Fibroblast of the aortic adventitia (primary cell): ENCODE results near the gene EXOC2. TPM values are rescaled to one million over a fixed set of nuclear protein-coding genes. Genes with fewer than 3 reads are reported as not detected.
"Not testable (repeated sequence)": the region's sequence is repeated elsewhere in the genome, so short reads cannot be mapped to it uniquely, and the experiment has no call there.

Source experiments
- DNase-seq: peaks from one replicate; pipeline ENCODE4 v3.0.0-alpha.2; 2010; ENCODE audit warnings: low read depth
- H3K4me3 ChIP-seq: 2 replicates; pipeline ENCODE4 v1.5.1; 2011; ENCODE audit warnings: low read depth, mild to moderate bottlenecking, control low read depth, low read length, moderate library complexity
- CTCF ChIP-seq: IDR thresholded peaks from 2 replicates; pipeline ENCODE4 v1.5.1; 2011; ENCODE audit warnings: mild to moderate bottlenecking, low read length, control low read depth, inconsistent platforms; ENCODE audit not compliant: insufficient read depth
- total RNA-seq: library from RNA; depleted of rRNA; stranded (reverse); fragments of >200 nt; gene quantifications from 2 replicates; pipeline ENCODE4 v1.2.3, GENCODE V29; 2012; ENCODE audit warnings: low replicate concordance

Gene EXOC2
- total RNA-seq, 1 donor = 27.9 TPM

GRCh38 chr6:704046-704445 lies 11.1 kb upstream of the EXOC2 start:
- no peak for TF ChIP-seq CTCF
- no peak overlapping the region for H3K4me3 ChIP-seq
- no peak for DNase-seq

- TF ChIP-seq CTCF = no peak
- no peak overlapping the region for H3K4me3 ChIP-seq
- no peak for DNase-seq
Observed at GRCh38 chr6:703552-703951, 10.6 kb upstream of the EXOC2 start.

GRCh38 chr6:701700-702479 lies 9.0 kb upstream of the EXOC2 start:
- DNase-seq = no peak
- no peak for TF ChIP-seq CTCF
- no peak overlapping the region for H3K4me3 ChIP-seq

- H3K4me3 ChIP-seq = no peak overlapping the region
- TF ChIP-seq CTCF = no peak
- DNase-seq = no peak
Observed at GRCh38 chr6:701215-701614, 8.3 kb upstream of the EXOC2 start.

GRCh38 chr6:700490-700889 lies 7.6 kb upstream of the EXOC2 start:
- DNase-seq = no peak
- H3K4me3 ChIP-seq = no peak overlapping the region
- TF ChIP-seq CTCF = no peak

GRCh38 chr6:699319-699718 lies 6.4 kb upstream of the EXOC2 start:
- TF ChIP-seq CTCF = no peak
- DNase-seq = peak; percentile 80
- H3K4me3 ChIP-seq = no peak overlapping the region

- not testable (repeated sequence) for H3K4me3 ChIP-seq, DNase-seq
Observed at GRCh38 chr6:694431-695126, 1.6 kb upstream of the EXOC2 start.
